Left kidney (tissue), 8 donors: ENCODE measurements around the gene FNDC4. TPM values are rescaled to one million over a fixed set of nuclear protein-coding genes. Genes with fewer than 3 reads are reported as not detected.
"Not testable (repeated sequence)": the region's sequence is repeated elsewhere in the genome, so short reads cannot be mapped to it uniquely, and the experiment has no call there.

ENCODE experiments used
- DNase-seq: peaks from one replicate; pipeline ENCODE4 v3.0.0-alpha.2; 2013
- long read RNA-seq, 8 donors: transcript quantifications; one replicate each; lab custom pipeline, GENCODE V29; 2026
- polyA plus RNA-seq: library from polyadenylated mRNA; unstranded; fragments of 120-200 nt; gene quantifications from one replicate; pipeline ENCODE4 v1.2.1, GENCODE V29; 2013; ENCODE audit not compliant: insufficient read length

FNDC4 gene
- polyA plus RNA-seq: 6.8 TPM
- long read RNA-seq, donor 1, partial matches to known transcripts: 0 of 4 reads
- long read RNA-seq, donor 1, other reads (novel, unspliced or antisense): 0 of 4 reads
- long read RNA-seq, donor 2, partial matches to known transcripts: 0 of 1 reads
- long read RNA-seq, donor 2, other reads (novel, unspliced or antisense): 0 of 1 reads
- long read RNA-seq, donor 3, partial matches to known transcripts: 0 of 2 reads
- long read RNA-seq, donor 3, other reads (novel, unspliced or antisense): 0 of 2 reads
- long read RNA-seq, donor 4: 0 reads
- long read RNA-seq, donor 5, transcript FNDC4-201 (7 exons, 1,657 nt): major isoform, 5 of 5 reads
- long read RNA-seq, donor 5, partial matches to known transcripts: 0 of 5 reads
- long read RNA-seq, donor 5, other reads (novel, unspliced or antisense): 0 of 5 reads
- long read RNA-seq, donor 6: 0 reads
- long read RNA-seq, donor 7, transcript FNDC4-201 (7 exons, 1,657 nt): major isoform, 7 of 7 reads
- long read RNA-seq, donor 7, partial matches to known transcripts: 0 of 7 reads
- long read RNA-seq, donor 7, other reads (novel, unspliced or antisense): 0 of 7 reads
- long read RNA-seq, donor 8, partial matches to known transcripts: 0 of 4 reads
- long read RNA-seq, donor 8, other reads (novel, unspliced or antisense): 0 of 4 reads

DNA sequence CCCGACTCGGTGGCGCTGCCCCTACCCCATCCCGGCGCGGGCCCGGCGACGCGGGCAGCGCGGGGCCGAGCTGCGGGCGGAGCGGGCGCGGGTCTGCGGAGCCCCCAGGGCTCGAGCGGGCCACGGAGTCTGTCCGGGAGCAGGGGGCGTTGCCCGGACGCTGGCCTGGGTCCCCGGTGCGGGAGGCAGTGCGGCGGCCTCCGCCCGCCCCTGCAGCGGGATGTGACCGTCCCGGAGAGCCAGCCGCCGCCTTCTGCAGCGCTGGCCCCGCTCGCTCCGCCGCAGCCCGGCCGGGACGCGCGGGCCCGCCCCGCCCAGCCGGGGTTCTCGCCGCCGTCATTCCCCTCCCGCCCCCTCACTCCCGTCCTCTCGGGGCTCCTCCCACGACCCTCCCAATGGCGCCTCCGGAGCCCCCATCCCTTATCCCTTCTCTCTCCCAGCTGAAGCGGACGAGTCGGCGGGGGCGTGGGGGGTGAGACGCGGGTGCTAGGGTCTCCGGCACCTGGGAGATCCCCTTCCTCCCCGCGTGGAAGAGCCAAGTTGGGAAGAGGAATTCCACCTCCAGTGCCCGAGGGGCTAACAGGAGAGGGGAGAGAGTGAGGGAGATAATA lies at the start of gene FNDC4:
Gene FNDC4, minus strand, starts transcription at position 257 of the 611 bp plus-strand sequence. CDS start 521 bp downstream, outside the sequence.
- DNase-seq: peak; percentile 38

DNA sequence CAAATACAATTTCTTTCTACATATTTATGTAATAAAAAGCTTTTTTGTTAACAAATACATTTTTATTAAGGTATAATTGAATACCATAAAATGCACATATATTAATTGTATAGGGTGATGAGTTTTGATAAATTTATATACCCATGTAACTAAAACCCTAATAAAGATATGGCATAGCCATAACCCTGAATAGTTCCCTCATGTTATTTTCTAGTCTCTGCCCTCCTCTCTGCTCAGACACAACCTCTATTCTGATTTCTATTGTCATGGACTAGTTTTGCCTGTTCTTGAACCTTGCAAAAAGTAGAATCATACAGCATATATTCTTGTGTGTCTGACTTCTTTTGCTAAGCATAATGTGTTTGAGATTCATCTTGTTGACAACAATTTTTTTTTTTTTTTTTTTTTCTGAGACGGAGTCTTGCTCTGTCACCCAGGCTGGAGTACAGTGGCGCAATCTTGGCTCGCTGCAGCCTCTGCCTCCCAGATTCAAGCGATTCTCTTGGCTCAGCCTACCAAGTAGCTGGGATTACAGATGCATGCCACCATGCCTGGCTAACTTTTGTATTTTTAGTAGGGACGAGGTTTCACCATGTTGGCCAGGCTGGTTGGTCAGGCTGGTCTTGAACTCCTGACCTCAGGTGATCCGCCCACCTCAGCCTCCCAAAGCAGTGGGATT lies 49.3 kb upstream of the FNDC4 start:
- DNase-seq: no peak

GRCh38 chr2:27539649-27540048 lies 44.6 kb upstream of the FNDC4 start:
- not testable (repeated sequence) for DNase-seq

DNA sequence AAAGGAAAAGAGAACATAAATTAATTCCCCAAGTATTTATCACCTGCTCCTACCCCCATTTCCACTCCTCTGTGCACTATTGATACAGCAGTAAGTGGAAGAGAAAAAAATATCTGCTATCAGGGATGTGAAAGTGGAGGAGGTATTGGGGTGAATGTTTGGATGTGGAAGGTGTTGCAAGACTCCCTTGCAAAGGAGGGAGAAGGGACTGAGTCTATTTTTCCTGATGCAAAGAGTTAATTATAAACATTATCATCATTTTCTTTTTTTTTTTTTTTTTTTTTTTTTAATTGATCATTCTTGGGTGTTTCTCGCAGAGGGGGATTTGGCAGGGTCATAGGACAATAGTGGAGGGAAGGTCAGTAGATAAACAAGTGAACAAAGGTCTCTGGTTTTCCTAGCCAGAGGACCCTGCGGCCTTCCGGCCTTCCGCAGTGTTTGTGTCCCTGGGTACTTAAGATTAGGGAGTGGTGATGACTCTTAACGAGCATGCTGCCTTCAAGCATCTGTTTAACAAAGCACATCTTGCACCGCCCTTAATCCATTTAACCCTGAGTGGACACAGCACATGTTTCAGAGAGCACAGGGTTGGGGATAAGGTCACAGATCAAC lies 43.9 kb upstream of the FNDC4 start:
- not testable (repeated sequence) for DNase-seq

- DNase-seq: no peak
These were observed 42.3 kb upstream of the FNDC4 start for GRCh38 chr2:27537287-27537686.

DNA sequence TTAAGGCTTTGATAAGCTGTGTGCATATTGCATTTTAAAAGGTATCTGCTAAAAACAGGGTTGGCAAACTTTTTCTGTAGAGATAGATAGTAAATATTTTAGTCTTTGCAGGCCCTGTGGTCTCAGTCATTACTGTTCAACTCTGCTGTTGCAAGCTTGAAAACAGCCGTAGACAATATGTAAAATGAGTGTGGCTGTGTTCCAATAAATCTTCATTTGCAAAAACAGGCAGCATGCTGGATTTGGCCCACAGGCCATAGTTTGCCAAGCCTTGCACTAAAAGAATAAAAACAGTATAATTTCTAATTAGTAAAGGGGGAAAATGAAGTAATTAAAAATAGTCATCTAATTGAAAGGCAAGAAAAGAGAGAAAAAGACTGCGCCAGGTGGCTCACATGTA lies 37.0 kb upstream of the FNDC4 start:
- DNase-seq: no peak

DNA sequence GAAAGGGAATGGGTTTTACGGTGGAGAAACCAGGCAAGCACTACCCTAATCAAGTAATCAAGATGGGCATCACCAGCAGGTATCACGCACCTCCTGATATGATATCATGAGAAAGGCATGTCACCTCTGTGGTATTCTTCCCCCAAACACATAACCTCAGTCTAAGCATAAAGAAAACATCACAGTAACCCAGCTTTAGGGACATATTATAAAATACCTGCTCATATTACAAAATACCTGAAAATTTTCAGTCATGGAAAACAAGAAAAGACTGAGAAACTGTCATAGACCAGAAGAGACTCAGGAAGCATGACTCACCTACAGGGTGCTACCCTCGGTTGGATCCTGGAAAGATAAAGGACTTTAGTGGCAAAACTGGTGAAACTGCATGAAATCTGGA lies 32.2 kb upstream of the FNDC4 start:
- DNase-seq: no peak

DNA sequence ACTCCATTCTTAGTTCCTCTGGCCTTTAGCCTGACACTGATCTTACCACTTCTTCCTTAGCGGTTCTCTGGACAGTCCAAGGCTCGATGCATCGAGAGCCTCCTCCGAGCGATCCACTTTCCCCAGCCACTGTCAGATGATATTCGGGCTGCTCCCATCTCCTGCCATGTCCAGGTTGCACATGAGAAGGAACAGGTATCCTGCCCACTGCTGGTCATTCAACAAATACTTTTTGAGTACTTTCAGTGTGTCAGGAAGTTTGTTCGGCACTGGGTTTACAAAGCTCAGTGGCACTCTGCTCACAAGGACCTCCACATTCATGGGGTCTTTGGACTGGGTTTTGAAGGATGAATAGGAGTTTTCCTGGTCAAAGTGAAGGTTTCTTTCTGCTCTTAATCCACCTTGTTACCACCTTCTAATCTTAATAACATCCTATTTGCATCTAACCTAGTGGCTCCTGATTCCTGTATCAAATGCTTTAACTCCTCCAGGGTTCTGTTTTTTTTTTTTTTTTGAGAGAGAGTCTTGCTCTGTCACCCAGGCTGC lies 27.5 kb upstream of the FNDC4 start:
- no peak for DNase-seq

DNA sequence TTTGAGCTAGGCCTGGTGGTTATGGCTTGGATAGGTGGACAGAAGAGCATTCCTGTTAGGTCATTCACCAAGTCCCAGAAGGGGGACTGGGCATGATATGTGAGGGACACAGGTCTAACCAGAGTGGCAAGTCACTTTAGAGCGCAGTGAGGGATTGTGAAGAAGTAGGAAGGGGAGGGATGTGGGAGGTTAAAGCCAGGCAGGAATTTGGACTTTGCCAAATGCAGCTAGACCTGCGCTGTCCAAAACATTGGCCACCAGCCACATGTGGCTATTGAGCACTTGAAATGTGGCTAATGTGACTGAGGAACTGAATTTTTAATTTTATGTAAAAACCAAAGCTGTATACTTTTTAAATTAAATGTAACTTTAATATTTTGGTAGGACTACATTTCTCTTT lies 25.3 kb upstream of the FNDC4 start:
- no peak for DNase-seq

- DNase-seq: no peak
These were observed 23.7 kb upstream of the FNDC4 start for GRCh38 chr2:27518782-27519113.

DNA sequence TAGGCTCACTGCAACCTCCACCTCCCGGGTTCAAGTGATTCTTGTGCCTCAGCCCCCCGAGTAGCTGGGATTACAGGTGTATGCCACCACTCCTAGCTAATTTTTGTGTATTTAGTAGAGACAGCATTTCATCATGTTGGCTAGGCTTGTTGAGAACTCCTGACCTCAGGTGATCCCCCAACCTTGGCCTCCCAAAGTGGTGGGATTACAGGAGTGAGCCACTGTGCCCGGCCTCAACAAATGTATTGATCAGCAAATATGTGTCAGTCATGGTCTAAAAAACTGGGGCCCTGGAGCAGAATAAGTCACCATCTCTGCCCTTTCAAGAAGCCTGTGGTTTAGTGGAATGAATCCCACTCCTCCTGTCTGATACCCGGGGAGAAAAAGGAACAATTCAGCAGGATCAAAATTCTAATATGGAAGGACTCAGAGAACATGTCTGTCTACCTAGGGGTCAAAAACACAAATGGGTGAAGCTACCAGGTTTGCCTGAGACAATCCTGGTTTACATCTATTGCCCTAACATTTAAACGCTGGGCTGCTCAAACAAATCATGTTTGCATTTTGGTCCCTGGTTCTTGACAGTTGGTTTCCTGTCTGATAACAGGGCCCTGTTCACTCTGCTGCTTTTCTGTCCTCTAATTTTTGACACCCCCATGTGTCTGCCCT lies 23.2 kb upstream of the FNDC4 start:
- no peak for DNase-seq

DNA sequence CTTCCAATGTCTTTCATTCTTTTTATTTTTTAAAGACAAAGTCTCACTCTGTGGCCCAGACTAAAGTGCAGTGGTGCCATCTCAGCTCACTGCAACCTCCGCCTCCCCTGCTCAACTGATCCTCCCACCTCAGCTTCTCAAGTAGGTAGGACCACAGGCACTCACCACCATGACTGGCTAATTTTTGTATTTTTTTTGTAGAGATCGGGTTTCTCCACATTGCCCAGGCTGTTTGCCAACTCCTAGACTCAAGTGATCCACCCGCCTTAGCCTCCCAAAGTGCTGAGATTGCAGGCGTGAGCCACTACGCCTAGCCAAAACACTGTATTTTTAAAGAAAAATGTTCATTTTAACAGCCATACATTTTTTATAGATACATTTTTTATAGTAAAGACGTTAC lies 14.3 kb upstream of the FNDC4 start:
- no peak for DNase-seq

GRCh38 chr2:27507293-27507692 lies 12.3 kb upstream of the FNDC4 start:
- no peak for DNase-seq

- no peak for DNase-seq
These were observed 11.6 kb upstream of the FNDC4 start for GRCh38 chr2:27506587-27506986.

- DNase-seq: no peak
These were observed 7.1 kb upstream of the FNDC4 start for GRCh38 chr2:27502142-27502541.

DNA sequence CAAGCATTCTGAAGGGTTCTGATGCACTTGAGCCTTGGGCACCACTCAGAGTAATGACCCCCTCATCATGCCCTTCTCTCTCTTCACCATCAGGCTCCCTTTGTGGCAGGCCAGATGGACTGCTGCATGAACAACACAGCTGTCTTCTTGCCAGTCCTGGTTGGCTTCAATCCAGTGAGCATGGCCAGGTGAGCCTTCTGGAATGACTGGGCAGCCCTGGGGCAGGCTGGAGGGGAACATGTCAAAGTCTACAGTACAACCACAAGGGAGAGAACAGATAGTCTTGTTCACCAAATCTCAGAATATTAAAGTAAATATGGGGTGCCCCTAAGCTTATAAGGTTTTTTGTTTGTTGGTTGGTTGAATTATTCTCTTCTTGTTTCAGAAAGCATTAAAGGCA lies 6.0 kb upstream of the FNDC4 start:
- no peak for DNase-seq

GRCh38 chr2:27498975-27499374 lies 4.0 kb upstream of the FNDC4 start:
- no peak for DNase-seq

GRCh38 chr2:27497288-27497627 lies 2.3 kb upstream of the FNDC4 start:
- no peak for DNase-seq

DNA sequence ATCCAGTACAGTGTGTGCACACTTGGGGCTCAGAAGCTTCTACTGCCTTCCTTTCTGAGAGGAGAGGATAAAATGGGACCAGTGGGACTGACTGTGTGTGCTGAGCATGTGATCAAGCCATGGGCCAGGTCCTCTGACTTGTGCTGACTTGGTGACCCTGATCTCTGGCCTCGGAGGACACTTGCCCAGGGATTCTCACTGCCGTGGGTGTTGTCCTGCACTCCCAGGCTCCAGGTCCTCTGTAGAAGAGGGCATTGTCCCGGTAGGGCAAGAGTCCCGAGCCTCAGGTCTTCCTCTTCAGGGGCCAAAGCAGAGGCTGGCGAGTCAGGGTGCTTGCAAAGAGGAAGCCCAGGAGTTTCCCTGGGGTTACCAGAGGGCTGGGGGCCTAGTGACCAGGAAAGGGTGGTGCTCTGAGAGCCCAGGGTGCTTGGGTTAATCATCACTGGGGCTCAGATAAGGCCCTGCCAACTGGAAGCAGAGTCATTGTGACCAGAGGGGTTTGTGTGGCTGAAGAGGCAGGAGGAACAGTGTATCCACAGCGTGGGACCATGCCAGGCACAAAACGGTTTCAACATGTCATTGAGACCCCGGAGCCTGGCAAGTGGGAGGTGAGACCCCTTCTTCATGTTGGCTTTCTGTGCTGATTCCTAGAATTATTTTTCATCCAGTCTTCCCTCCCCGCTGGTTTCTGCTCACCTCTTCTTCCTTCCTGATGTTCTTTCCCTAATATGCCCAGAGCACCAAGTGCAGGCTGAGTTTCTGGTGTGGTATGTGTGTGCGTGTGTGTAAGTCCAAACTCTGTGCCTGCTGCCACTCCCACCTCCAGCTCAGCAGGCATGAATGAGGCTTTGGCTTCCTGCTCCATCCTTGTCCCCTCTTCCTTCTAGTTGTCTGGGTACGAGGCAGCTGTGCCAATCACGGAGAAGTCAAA lies 1.6 kb upstream of the FNDC4 start, which contains the start of gene GCKR:
Gene GCKR, plus strand, starts transcription at position 483 of the 931 bp plus-strand sequence. Its CDS starts 66 bp downstream, at position 549.
- DNase-seq: no peak

DNA sequence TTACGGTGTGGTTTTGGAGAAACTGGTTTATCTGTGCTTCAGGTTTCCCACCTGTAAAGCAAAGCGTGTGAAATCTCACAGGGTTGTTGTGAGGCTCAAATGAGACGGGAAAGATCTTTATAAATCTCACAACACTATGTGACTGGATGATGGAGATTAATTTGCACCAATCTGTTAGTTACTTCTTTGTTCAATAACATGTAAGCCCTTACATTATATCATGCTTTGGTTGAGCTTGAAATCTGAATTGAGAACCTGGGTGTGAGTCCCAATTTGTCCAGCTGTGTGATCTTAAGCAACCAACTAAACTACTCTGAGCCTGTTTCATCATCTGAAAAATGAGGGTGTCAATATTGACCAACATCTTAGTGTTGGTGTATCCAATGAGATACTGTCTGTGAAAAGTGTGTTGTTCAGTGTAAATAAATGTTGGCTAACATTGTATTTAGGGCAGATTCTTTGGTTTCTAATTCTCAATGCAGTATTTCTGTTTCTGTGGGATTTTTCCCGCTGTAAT lies 898 bp upstream of the FNDC4 start:
- DNase-seq: no peak
